HepG2 (cell line): Measurements from ENCODE around the gene PGP. TPM values are rescaled to one million over a fixed set of nuclear protein-coding genes. Genes with fewer than 3 reads are reported as not detected.

Experiments used
- ATF2 ChIP-seq: sonication (generic); formaldehyde crosslinking; IDR thresholded peaks from 2 replicates; pipeline ENCODE4 v1.4.0; 2020; ENCODE audit warnings: missing genetic modification reagents
- CEBPB ChIP-seq: IDR thresholded peaks from 2 replicates; pipeline ENCODE4 v1.6.1; 2011; ENCODE audit warnings: low read depth, low read length, improper control_type of control experiment, borderline replicate concordance
- FOXC1 ChIP-seq: sonication (generic); formaldehyde crosslinking; IDR thresholded peaks from 2 replicates; pipeline ENCODE4 v1.8.0; 2022; ENCODE audit warnings: mild to moderate bottlenecking, missing genetic modification reagents, borderline replicate concordance
- HES4 ChIP-seq: sonication (generic); formaldehyde crosslinking; IDR thresholded peaks from 2 replicates; pipeline ENCODE4 v1.9.0; 2021; ENCODE audit warnings: mild to moderate bottlenecking, missing genetic modification reagents, borderline replicate concordance
- HOXA5 ChIP-seq: sonication (generic); formaldehyde crosslinking; IDR thresholded peaks from 2 replicates; pipeline ENCODE4 v1.4.0; 2020; ENCODE audit warnings: missing genetic modification reagents
- KDM3A ChIP-seq: IDR thresholded peaks from 2 replicates; pipeline ENCODE4 v1.6.1; 2018; ENCODE audit warnings: low read depth, missing compliant biosample characterization
- PHF8 ChIP-seq: sonication (generic); formaldehyde crosslinking; IDR thresholded peaks from 2 replicates; pipeline ENCODE4 v1.5.0; 2020; ENCODE audit warnings: missing genetic modification reagents
- RELA ChIP-seq: sonication (generic); formaldehyde crosslinking; IDR thresholded peaks from 2 replicates; pipeline ENCODE4 v1.4.0; 2020; ENCODE audit warnings: missing genetic modification reagents
- SOX13 ChIP-seq, 3 experiments: fragments of 450-650 bp in 1 of 3; sonication (generic) in 1 of 3; formaldehyde crosslinking in 1 of 3; IDR thresholded peaks in 2 of 3; conservative IDR thresholded peaks in 1 of 3; 2 replicates each; pipeline versions ENCODE4 v1.5.0 to v1.6.1; 2016 to 2020; ENCODE audit warnings: antibody characterized with exemption in 1 of 3, mild to moderate bottlenecking in 1 of 3, missing compliant biosample characterization in 1 of 3, missing genetic modification reagents in 1 of 3, moderate library complexity in 1 of 3
- ZBTB26 ChIP-seq: IDR thresholded peaks from 2 replicates; pipeline ENCODE4 v1.6.1; 2016; ENCODE audit warnings: missing compliant biosample characterization, missing genetic modification reagents, borderline replicate concordance
- ZNF24 ChIP-seq: fragments of 450-650 bp; IDR thresholded peaks from 2 replicates; pipeline ENCODE4 v1.6.1; 2017; ENCODE audit warnings: antibody characterized with exemption, mild to moderate bottlenecking
- polyA plus RNA-seq, 8 experiments: library from polyadenylated mRNA; depleted of rRNA in 3 of 8; stranded (reverse) in 7 of 8; unstranded in 1 of 8; fragments of >200 nt; fragmentation: Illumina TruSeq in 4 of 8; extraction: Trizol in 4 of 8; gene quantifications; 2 replicates each; pipeline versions ENCODE4 v1.2.1 to v1.2.3, GENCODE V29; 2011 to 2016; ENCODE audit warnings: low read depth in 4 of 8, missing spikeins in 1 of 8, mixed read lengths in 1 of 8; ENCODE audit not compliant: insufficient read depth in 1 of 8
- total RNA-seq, 5 experiments: library from RNA; depleted of rRNA; stranded (reverse); fragments of >200 nt; fragmentation: Illumina TruSeq; extraction: Trizol; gene quantifications; 2 replicates each; pipeline ENCODE4 v1.2.3, GENCODE V29; 2016; ENCODE audit warnings: low read depth in 1 of 5
- TF ChIP-seq, protein P1 (sequence below): sonication (generic); formaldehyde crosslinking; IDR thresholded peaks from 2 replicates; pipeline ENCODE4 v1.9.0; 2021; ENCODE audit warnings: mild to moderate bottlenecking, missing genetic modification reagents
- TF ChIP-seq, protein P2 (sequence below): IDR thresholded peaks from 2 replicates; pipeline ENCODE4 v1.6.1; 2012; ENCODE audit warnings: low read depth, low read length, improper control_type of control experiment
- TF ChIP-seq, protein P3 (sequence below): sonication (generic); formaldehyde crosslinking; IDR thresholded peaks from 2 replicates; pipeline ENCODE4 v1.4.0; 2020; ENCODE audit warnings: missing genetic modification reagents

Gene PGP
- total and polyA plus RNA-seq, 2 of the 13 experiments (the other 11 are each of a cell fraction or from before 2014, with no cell fraction given) = 7.3 to 18.3 TPM

- TF ChIP-seq, protein P1, sequence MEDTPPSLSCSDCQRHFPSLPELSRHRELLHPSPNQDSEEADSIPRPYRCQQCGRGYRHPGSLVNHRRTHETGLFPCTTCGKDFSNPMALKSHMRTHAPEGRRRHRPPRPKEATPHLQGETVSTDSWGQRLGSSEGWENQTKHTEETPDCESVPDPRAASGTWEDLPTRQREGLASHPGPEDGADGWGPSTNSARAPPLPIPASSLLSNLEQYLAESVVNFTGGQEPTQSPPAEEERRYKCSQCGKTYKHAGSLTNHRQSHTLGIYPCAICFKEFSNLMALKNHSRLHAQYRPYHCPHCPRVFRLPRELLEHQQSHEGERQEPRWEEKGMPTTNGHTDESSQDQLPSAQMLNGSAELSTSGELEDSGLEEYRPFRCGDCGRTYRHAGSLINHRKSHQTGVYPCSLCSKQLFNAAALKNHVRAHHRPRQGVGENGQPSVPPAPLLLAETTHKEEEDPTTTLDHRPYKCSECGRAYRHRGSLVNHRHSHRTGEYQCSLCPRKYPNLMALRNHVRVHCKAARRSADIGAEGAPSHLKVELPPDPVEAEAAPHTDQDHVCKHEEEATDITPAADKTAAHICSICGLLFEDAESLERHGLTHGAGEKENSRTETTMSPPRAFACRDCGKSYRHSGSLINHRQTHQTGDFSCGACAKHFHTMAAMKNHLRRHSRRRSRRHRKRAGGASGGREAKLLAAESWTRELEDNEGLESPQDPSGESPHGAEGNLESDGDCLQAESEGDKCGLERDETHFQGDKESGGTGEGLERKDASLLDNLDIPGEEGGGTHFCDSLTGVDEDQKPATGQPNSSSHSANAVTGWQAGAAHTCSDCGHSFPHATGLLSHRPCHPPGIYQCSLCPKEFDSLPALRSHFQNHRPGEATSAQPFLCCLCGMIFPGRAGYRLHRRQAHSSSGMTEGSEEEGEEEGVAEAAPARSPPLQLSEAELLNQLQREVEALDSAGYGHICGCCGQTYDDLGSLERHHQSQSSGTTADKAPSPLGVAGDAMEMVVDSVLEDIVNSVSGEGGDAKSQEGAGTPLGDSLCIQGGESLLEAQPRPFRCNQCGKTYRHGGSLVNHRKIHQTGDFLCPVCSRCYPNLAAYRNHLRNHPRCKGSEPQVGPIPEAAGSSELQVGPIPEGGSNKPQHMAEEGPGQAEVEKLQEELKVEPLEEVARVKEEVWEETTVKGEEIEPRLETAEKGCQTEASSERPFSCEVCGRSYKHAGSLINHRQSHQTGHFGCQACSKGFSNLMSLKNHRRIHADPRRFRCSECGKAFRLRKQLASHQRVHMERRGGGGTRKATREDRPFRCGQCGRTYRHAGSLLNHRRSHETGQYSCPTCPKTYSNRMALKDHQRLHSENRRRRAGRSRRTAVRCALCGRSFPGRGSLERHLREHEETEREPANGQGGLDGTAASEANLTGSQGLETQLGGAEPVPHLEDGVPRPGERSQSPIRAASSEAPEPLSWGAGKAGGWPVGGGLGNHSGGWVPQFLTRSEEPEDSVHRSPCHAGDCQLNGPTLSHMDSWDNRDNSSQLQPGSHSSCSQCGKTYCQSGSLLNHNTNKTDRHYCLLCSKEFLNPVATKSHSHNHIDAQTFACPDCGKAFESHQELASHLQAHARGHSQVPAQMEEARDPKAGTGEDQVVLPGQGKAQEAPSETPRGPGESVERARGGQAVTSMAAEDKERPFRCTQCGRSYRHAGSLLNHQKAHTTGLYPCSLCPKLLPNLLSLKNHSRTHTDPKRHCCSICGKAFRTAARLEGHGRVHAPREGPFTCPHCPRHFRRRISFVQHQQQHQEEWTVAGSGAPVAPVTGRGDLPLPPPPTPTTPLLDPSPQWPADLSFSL (CRISPR knock-in tag) = no peak
- TF ChIP-seq HES4 (CRISPR knock-in tag) (no peak), PHF8 (CRISPR knock-in tag) (0 out of 2 replicates have a peak, but pooled peaks have one; percentile 26), ZNF24 (no peak), FOXC1 (CRISPR knock-in tag) (no peak), SOX13 (IDR thresholded peaks at IDR 0.05) (no peak), SOX13 (CRISPR knock-in tag; conservative IDR thresholded peaks at IDR 0.05 in 1 of 2, IDR thresholded peaks at IDR 0.05 in 1 of 2) (no peak; a peak in 1 of 4 replicates), ATF2 (CRISPR knock-in tag) (0 out of 2 replicates have a peak, but pooled peaks have one; percentile 22), KDM3A (no peak), RELA (CRISPR knock-in tag) (no peak), HOXA5 (CRISPR knock-in tag) (no peak), ZBTB26 (CRISPR knock-in tag) (peak; percentile 61; the same call in 1 of the 2 replicates), CEBPB (no peak)
- TF ChIP-seq, protein P2, sequence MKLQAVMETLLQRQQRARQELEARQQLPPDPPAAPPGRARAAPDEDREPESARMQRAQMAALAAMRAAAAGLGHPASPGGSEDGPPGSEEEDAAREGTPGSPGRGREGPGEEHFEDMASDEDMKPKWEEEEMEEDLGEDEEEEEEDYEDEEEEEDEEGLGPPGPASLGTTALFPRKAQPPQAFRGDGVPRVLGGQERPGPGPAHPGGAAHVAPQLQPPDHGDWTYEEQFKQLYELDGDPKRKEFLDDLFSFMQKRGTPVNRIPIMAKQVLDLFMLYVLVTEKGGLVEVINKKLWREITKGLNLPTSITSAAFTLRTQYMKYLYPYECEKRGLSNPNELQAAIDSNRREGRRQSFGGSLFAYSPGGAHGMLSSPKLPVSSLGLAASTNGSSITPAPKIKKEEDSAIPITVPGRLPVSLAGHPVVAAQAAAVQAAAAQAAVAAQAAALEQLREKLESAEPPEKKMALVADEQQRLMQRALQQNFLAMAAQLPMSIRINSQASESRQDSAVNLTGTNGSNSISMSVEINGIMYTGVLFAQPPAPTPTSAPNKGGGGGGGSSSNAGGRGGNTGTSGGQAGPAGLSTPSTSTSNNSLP = no peak
- TF ChIP-seq, protein P3, sequence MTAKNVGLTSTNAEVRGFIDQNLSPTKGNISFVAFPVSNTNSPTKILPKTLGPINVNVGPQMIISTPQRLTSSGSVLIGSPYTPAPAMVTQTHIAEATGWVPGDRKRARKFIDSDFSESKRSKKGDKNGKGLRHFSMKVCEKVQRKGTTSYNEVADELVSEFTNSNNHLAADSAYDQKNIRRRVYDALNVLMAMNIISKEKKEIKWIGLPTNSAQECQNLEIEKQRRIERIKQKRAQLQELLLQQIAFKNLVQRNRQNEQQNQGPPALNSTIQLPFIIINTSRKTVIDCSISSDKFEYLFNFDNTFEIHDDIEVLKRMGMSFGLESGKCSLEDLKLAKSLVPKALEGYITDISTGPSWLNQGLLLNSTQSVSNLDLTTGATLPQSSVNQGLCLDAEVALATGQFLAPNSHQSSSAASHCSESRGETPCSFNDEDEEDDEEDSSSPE = 0 out of 2 replicates have a peak, but pooled peaks have one; percentile 13
These were observed 4.0 kb downstream of the PGP start, which contains the start of gene BRICD5 (continued) for GRCh38 chr16:2210386-2211365.
